ENCODE data around the gene FREM1. TPM values are rescaled to one million over a fixed set of nuclear protein-coding genes. Genes with fewer than 3 reads are reported as not detected.

The FREM1 gene
- total and polyA plus RNA-seq, 12 donors, result 2.8 to 24.1 (median 7.1) TPM

DNA sequence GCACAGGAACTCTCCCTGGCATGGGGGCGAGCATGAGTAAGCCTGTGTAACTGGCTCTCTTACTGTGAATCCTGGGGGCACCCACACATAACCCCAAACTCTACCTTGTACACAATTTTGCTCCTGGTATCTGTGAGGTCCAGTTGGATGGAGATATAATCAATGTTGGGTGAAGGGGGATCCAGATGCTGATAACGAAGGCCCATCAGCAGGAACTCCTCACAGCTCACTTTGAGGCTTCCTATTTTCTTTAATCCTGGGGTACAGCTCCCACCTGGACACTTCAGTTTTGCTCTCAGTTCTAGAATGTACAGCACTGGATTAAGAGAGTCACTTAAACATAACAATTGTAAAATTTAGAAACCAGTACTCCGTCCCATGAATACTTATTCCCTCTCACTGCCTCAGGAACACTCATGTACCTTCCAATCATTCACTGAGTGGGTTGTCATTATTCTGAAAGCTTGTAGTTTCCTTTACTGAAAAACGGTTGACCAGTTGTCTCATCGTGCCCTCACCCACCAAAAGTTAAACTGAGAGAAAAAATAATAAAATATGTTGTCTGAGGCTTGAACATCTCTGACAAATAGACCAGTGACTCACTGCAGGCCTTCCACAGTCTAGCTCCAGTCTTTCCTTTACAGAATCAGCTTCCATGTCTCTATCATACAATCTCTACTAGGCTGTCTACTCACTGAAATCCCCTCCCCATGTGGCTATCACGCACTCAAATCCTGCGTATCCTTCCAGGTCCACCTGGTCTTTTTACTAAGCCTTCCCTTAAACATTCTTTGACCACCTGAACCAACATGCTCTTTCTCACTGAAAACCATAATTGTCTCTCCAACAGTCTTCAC lies 52.6 kb downstream of the FREM1 start:
- no peaks in the 10 kb centered on the region for H3K4me1 ChIP-seq (replicated peaks in 1 of 2)
- intact Hi-C loops (cut with DNase I), result no loop called here
- TF ChIP-seq POLR2A (IDR thresholded peaks at IDR 0.05), result no peak
- TF ChIP-seq, protein P1, sequence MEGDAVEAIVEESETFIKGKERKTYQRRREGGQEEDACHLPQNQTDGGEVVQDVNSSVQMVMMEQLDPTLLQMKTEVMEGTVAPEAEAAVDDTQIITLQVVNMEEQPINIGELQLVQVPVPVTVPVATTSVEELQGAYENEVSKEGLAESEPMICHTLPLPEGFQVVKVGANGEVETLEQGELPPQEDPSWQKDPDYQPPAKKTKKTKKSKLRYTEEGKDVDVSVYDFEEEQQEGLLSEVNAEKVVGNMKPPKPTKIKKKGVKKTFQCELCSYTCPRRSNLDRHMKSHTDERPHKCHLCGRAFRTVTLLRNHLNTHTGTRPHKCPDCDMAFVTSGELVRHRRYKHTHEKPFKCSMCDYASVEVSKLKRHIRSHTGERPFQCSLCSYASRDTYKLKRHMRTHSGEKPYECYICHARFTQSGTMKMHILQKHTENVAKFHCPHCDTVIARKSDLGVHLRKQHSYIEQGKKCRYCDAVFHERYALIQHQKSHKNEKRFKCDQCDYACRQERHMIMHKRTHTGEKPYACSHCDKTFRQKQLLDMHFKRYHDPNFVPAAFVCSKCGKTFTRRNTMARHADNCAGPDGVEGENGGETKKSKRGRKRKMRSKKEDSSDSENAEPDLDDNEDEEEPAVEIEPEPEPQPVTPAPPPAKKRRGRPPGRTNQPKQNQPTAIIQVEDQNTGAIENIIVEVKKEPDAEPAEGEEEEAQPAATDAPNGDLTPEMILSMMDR (IDR thresholded peaks at IDR 0.05), result no peak
- H3K27ac ChIP-seq, result no peak overlapping the region
- H3K4me3 ChIP-seq, result no peak overlapping the region
- peaks cover 0 to 8% (median 0%) of the 10 kb centered on the region in 3 donors for H3K9me3 ChIP-seq (replicated peaks in 1 of 3)
- H3K36me3 ChIP-seq (replicated peaks in 1 of 2), result no peaks in the 10 kb centered on the region
- WGBS, 4 donors, result 84 to 91% (median 87%) methylated on average over 7 of the region's 7 CpGs
- no peaks in the 10 kb centered on the region for H3K27me3 ChIP-seq
- DNase-seq, result no peak

DNA sequence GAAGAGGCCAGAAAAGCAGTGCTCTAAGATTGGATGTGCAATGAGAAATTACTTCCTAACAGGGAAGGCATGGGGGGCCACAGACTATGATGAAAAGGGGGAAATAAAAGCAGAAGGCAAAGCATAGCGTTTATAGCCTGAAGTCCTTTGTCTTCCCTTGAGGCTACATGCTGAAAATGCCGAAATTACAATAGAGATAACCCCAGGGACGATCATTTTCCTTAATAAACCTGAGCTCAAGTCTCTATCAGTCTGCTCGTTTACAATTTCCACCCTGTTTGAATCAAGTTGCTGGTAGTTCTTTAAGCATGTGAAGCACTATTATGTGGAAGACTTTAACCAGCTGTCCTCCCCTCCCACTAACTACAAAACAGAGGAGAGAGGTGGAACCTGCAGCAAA lies 60.4 kb downstream of the FREM1 start:
- Histone ChIP-seq H3K36me3 (replicated peaks in 1 of 2) (no peaks in the 10 kb centered on the region), H3K4me3 (no peak overlapping the region), H3K9me3 (replicated peaks in 1 of 3) (peaks cover 0 to 7% (median 0%) of the 10 kb centered on the region in 3 donors), H3K27me3 (no peaks in the 10 kb centered on the region), H3K4me1 (replicated peaks in 1 of 2) (no peaks in the 10 kb centered on the region), H3K27ac (no peak overlapping the region)
- intact Hi-C loops (cut with DNase I), result no loop called here
- DNase-seq, result no peak
- TF ChIP-seq, protein P1 (IDR thresholded peaks at IDR 0.05), result no peak
- TF ChIP-seq POLR2A (IDR thresholded peaks at IDR 0.05), result no peak
- 55 to 64% (median 61%) methylated on average over 4 of the region's 4 CpGs for WGBS, 4 donors

DNA sequence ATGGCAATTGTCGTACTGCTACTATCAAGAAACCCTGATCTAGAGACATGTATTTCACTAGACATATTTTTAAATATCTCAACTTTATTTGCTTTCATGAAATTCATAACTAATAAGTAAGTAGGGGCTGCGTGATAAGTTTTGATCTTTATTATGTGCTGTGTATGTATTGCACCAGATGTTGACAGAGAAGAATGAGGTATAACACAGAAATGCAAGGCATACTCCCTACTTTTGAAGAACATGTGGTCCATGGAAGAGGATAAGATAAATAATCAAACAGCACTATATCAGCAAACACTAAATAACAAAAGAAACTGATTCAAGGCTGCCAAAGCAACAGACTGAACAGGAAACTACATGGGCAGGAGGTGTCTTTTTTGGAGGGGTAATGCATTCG lies 60.9 kb downstream of the FREM1 start:
- Histone ChIP-seq H3K27me3 (no peaks in the 10 kb centered on the region), H3K4me3 (no peak overlapping the region), H3K9me3 (replicated peaks in 1 of 3) (peaks cover 0 to 2% (median 0%) of the 10 kb centered on the region in 3 donors), H3K4me1 (replicated peaks in 1 of 2) (no peaks in the 10 kb centered on the region), H3K27ac (no peak overlapping the region), H3K36me3 (replicated peaks in 1 of 2) (no peaks in the 10 kb centered on the region)
- TF ChIP-seq, protein P1 (IDR thresholded peaks at IDR 0.05), result no peak
- TF ChIP-seq POLR2A (IDR thresholded peaks at IDR 0.05), result no peak
- DNase-seq, result no peak
- intact Hi-C loops (cut with DNase I), result no loop called here
- WGBS, 4 donors, result 80 to 85% (median 81%) methylated on average over 3 of the region's 3 CpGs

DNA sequence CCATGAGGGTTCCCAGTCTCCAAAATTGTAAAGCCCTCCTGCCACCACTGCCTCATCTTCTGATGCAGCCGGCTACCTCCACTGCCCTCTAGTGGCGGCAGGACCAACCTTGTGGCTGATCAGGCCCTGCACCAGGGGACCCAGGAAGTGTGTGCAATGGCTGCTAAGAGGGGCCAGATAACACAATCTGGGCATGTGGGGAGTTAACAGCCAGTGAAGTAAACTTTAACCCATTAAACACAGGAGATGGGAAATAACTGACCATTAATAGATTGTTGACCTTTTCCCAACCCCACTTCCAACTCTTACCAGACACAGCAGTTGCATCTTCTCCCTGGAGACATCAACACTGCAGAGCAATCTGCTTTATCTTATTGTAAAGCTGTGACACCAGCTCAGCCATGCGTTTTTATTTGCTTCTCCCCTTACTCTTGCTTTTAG lies 63.3 kb downstream of the FREM1 start:
- peak; percentile 32 to 75 (median 53) for DNase-seq
- no peak for TF ChIP-seq POLR2A (IDR thresholded peaks at IDR 0.05)
- TF ChIP-seq, protein P1 (IDR thresholded peaks at IDR 0.05), result peak; percentile 23 to 60 (median 52)

More for the DNA sequence above, 63.3 kb downstream of the FREM1 start:
- H3K4me3 ChIP-seq, result no peak overlapping the region
- no peaks in the 10 kb centered on the region for H3K27me3 ChIP-seq
- no peaks in the 10 kb centered on the region for H3K9me3 ChIP-seq (replicated peaks in 1 of 3)
- WGBS, 4 donors, result 19 to 26% (median 25%) methylated on average over 3 of the region's 3 CpGs
- intact Hi-C loops (cut with DNase I), result no loop called here
- no peak overlapping the region for H3K27ac ChIP-seq
- H3K36me3 ChIP-seq (replicated peaks in 1 of 2), result no peaks in the 10 kb centered on the region
- no peaks in the 10 kb centered on the region for H3K4me1 ChIP-seq (replicated peaks in 1 of 2)

Data from adrenal gland (tissue), 12 donors.